OCI-LY7 (cell line): ENCODE results near the gene HMCN1. TPM values are rescaled to one million over a fixed set of nuclear protein-coding genes. Genes with fewer than 3 reads are reported as not detected.

Experiments
- BruUV-seq: library from RNA; stranded (reverse); fragments of 400-500 nt; replicated peaks from 2 replicates; lab custom pipeline; 2021; lab: Mats Ljungman, UMichigan
- CTCF ChIA-PET: fragments of 300-600 bp; sonication (Branson Sonifier 250); formaldehyde crosslinking; loops from one replicate; lab custom pipeline; 2022; ENCODE audit warnings: antibody characterized with exemption; ENCODE audit not compliant: unreplicated experiment; lab: Charles Lee
- POLR2A ChIA-PET: fragments of 300-600 bp; sonication (Branson Sonifier 250); formaldehyde crosslinking; loops from one replicate; lab custom pipeline; 2022; ENCODE audit warnings: antibody characterized with exemption; lab: Charles Lee
- DNase-seq: peaks from one replicate; pipeline ENCODE4 v3.0.0-alpha.2; 2015; ENCODE audit warnings: low spot score
- H2AFZ ChIP-seq: fragments of 200-600 bp; sonication (generic), shearing (Covaris generic); 2 replicates; pipeline ENCODE4 v1.6.1; 2014; ENCODE audit warnings: mild to moderate bottlenecking, antibody characterized with exemption, low read length, moderate library complexity
- H3K27ac ChIP-seq: fragments of 200-600 bp; sonication (generic); 2 replicates; pipeline ENCODE4 v1.5.1; 2014; ENCODE audit warnings: mixed run types, low read depth, mild to moderate bottlenecking, moderate library complexity, low read length, inconsistent platforms; ENCODE audit not compliant: poor library complexity, severe bottlenecking
- H3K36me3 ChIP-seq: fragments of 200-600 bp; sonication (generic); 2 replicates; pipeline ENCODE4 v1.6.1; 2014; ENCODE audit warnings: mild to moderate bottlenecking, antibody characterized with exemption, low read length, moderate library complexity, mixed read lengths; ENCODE audit not compliant: insufficient read depth
- H3K4me1 ChIP-seq: fragments of 200-600 bp; sonication (generic); 2 replicates; pipeline ENCODE4 v1.5.1; 2014; ENCODE audit warnings: mild to moderate bottlenecking, low read length; ENCODE audit not compliant: insufficient read depth, poor library complexity, severe bottlenecking
- H3K4me2 ChIP-seq: fragments of 200-600 bp; sonication (generic); 2 replicates; pipeline ENCODE4 v1.6.1; 2014; ENCODE audit warnings: mild to moderate bottlenecking, low read length
- H3K4me3 ChIP-seq: fragments of 200-600 bp; sonication (generic); 2 replicates; pipeline ENCODE4 v1.5.1; 2014; ENCODE audit warnings: mild to moderate bottlenecking, low read depth, low read length; ENCODE audit not compliant: poor library complexity, severe bottlenecking
- H3K79me2 ChIP-seq: fragments of 200-600 bp; sonication (generic); 2 replicates; pipeline ENCODE4 v1.6.1; 2016; ENCODE audit warnings: low read depth, mild to moderate bottlenecking, low read length, moderate library complexity, mixed read lengths; ENCODE audit not compliant: insufficient read depth
- H3K9me2 ChIP-seq: fragments of 200-600 bp; sonication (generic); 2 replicates; pipeline ENCODE4 v1.6.1; 2016; ENCODE audit warnings: mild to moderate bottlenecking, low read length, mixed read lengths; ENCODE audit not compliant: insufficient read depth
- H3K9me3 ChIP-seq: fragments of 200-600 bp; sonication (generic); 2 replicates; pipeline ENCODE4 v1.6.1; 2014; ENCODE audit warnings: mild to moderate bottlenecking, mixed run types, low read length, mixed read lengths
- H4K20me1 ChIP-seq: fragments of 200-600 bp; sonication (generic); 2 replicates; pipeline ENCODE4 v1.6.1; 2014; ENCODE audit warnings: mild to moderate bottlenecking, antibody characterized with exemption, low read length, moderate library complexity, mixed read lengths; ENCODE audit not compliant: insufficient read depth
- CTCF ChIP-seq: fragments of 200-600 bp; sonication (generic); conservative IDR thresholded peaks from 2 replicates; pipeline ENCODE4 v1.5.1; 2014; ENCODE audit warnings: mild to moderate bottlenecking, antibody characterized with exemption, low read length, moderate library complexity, mixed read lengths
- EZH2phosphoT487 ChIP-seq: fragments of 200-600 bp; sonication (generic); IDR thresholded peaks from 2 replicates; pipeline ENCODE4 v1.6.1; 2018; ENCODE audit warnings: low read depth, borderline replicate concordance, mild to moderate bottlenecking, mixed run types, antibody characterized with exemption, low read length, moderate library complexity, mixed read lengths
- intact Hi-C: fragments of 100-400 bp; cut with micrococcal nuclease; formaldehyde crosslinking; loops from one replicate; pipeline ENCODE4 v1.10.0; 2022; ENCODE audit not compliant: unreplicated experiment
- total RNA-seq, 2 experiments: library from RNA; depleted of rRNA in 1 of 2; stranded (reverse); fragments of >200 nt in 1 of 2; shearing (Covaris generic) in 1 of 2; gene quantifications; 2 replicates each; pipeline ENCODE4 v1.2.3, GENCODE V29; 2014 to 2022

Gene HMCN1
- total RNA-seq, 2 experiments from 2014 or later: 0.02 TPM; not detected in 1

DNA sequence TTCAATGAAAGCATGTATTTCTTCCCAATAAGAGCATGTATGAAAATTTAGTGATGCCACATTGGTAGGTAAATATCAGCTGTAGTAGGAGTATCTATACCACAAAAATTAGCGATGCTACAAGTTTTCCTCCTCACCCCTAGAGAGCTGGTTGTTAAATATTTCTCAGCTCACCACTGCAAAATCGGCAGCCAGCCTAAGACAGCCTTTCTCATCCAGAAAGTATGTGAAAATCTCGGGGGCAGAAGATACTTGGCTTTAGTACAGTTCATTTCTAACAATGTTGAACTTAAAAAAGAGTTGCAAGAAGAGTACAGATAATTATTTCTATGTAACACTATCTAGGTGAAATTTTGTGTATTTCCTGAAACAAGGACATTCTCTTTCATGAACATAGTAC, 405.5 kb downstream of the HMCN1 start:
- H3K27ac ChIP-seq: no peak overlapping the region
- ChIA-PET CTCF (no interaction called here), POLR2A (interaction anchor here (1.1 kb wide), 1 partner anchor 12 kb away, joined by 3 read pairs; no protein-coding TSS in a partner anchor)
- H3K4me2 ChIP-seq: no peak overlapping the region
- no peaks in the 10 kb centered on the region for H3K9me2 ChIP-seq
- BruUV-seq: no TSS peak
- H4K20me1 ChIP-seq: no peaks in the 10 kb centered on the region
- no peak overlapping the region for H2AFZ ChIP-seq
- no peak for DNase-seq
- no peak overlapping the region for H3K4me3 ChIP-seq
- intact Hi-C loops: no loop called here
- TF ChIP-seq EZH2phosphoT487 (no peak), CTCF (no peak)
- no peaks in the 10 kb centered on the region for H3K79me2 ChIP-seq
- H3K4me1 ChIP-seq: no peaks in the 10 kb centered on the region
- H3K36me3 ChIP-seq: no peaks in the 10 kb centered on the region
- no peaks in the 10 kb centered on the region for H3K9me3 ChIP-seq

DNA sequence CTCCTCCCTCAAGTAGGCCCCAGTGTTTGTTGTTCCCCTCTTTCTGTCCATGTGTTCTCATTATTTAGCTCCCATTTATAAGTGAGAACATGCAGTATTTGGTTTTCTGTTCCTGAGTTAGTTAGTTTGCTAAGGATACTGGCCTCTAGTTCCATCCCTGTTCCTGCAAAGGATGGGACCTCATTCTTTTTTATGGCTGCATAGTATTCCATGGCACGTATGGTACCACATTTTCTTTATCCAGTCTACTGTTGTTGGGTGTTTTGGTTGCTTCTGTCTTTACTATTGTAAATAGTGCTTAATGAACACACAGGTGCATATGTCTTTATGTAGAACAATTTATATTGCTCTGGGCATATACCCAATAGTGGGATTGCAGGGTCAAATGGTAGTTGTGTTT, 408.0 kb downstream of the HMCN1 start:
- H4K20me1 ChIP-seq: no peaks in the 10 kb centered on the region
- intact Hi-C loops: no loop called here
- no peak for TF ChIP-seq EZH2phosphoT487
- TF ChIP-seq CTCF: no peak
- H3K4me3 ChIP-seq: no peak overlapping the region
- H3K9me3 ChIP-seq: no peaks in the 10 kb centered on the region
- ChIA-PET CTCF (no interaction called here), POLR2A (no interaction called here)
- no peak overlapping the region for H3K27ac ChIP-seq
- H3K79me2 ChIP-seq: no peaks in the 10 kb centered on the region
- no peak overlapping the region for H2AFZ ChIP-seq
- H3K4me2 ChIP-seq: no peak overlapping the region
- BruUV-seq: no TSS peak
- no peaks in the 10 kb centered on the region for H3K9me2 ChIP-seq
- no peak for DNase-seq
- no peaks in the 10 kb centered on the region for H3K4me1 ChIP-seq
- no peaks in the 10 kb centered on the region for H3K36me3 ChIP-seq

GRCh38 chr1:186142916-186143315, 408.7 kb downstream of the HMCN1 start:
- BruUV-seq: no TSS peak

More at GRCh38 chr1:186142916-186143315, 408.7 kb downstream of the HMCN1 start:
- Histone ChIP-seq H3K27ac (no peak overlapping the region), H3K9me2 (no peaks in the 10 kb centered on the region), H3K79me2 (no peaks in the 10 kb centered on the region), H3K4me2 (no peak overlapping the region), H4K20me1 (no peaks in the 10 kb centered on the region), H3K4me1 (no peaks in the 10 kb centered on the region), H3K36me3 (no peaks in the 10 kb centered on the region), H3K4me3 (no peak overlapping the region), H2AFZ (no peak overlapping the region), H3K9me3 (no peaks in the 10 kb centered on the region)
- intact Hi-C loops: no loop called here
- DNase-seq: no peak
- POLR2A ChIA-PET: interaction anchor here (1.3 to 1.5 kb wide), 2 partner anchors 9 to 32 kb away, joined by 3 to 5 read pairs; no protein-coding TSS in a partner anchor
- CTCF ChIA-PET: no interaction called here
- TF ChIP-seq EZH2phosphoT487 (no peak), CTCF (no peak)
